Ecto neural progenitor cell (in vitro differentiated cells): ENCODE results near the gene BAHCC1.

Source experiments
- DNase-seq: peaks from one replicate; pipeline ENCODE4 v3.0.0-alpha.2; 2018; ENCODE audit warnings: low spot score

The BAHCC1 gene

GRCh38 chr17:81398176-81398831 lies 3.0 kb downstream of the BAHCC1 start:
- no peak for DNase-seq

- DNase-seq, result no peak
Observed at GRCh38 chr17:81398832-81399411, 3.7 kb downstream of the BAHCC1 start.

GRCh38 chr17:81399481-81400153 lies 4.4 kb downstream of the BAHCC1 start:
- no peak for DNase-seq

DNA sequence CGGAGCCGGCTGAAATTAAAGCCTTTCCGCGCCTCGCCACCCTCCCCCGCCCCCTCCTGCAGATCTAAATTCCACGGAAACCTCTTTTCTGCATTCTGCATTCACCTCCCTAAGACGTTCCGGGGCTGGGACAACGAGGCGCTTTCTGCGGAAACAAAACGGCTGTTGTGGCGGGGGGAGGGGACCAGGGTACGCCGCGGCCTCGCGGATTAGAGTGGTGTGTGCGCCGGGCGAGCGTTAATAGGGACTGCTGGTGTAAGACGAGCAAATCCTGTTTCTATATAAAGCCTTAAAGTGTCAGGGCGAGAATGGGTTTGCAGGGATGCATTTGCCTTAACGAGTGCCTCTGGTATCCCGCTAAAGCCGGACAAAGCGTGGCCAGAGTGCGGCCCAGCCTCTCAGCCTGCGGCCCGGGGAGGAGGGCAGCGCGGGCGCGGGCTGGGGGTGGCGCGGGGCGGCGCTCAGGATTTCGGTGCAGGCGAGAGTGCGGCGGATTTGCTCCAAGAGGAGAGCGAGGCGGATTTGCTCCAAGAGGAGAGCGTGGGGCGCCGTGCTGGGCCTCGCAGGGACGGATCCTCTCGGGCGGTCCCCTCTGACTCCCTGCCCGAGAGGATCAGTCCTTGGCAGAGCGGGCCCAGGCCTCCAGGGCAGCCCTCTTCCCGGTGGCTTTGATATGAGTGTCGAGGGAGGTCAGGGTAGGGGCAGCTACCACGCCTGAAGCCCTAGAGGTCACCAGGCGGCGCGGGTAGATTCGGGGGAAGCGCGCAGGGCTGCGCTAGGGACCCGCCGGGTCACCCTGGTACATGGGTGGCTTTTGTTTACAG lies 5.1 kb downstream of the BAHCC1 start:
- peak; percentile 89 for DNase-seq

DNA sequence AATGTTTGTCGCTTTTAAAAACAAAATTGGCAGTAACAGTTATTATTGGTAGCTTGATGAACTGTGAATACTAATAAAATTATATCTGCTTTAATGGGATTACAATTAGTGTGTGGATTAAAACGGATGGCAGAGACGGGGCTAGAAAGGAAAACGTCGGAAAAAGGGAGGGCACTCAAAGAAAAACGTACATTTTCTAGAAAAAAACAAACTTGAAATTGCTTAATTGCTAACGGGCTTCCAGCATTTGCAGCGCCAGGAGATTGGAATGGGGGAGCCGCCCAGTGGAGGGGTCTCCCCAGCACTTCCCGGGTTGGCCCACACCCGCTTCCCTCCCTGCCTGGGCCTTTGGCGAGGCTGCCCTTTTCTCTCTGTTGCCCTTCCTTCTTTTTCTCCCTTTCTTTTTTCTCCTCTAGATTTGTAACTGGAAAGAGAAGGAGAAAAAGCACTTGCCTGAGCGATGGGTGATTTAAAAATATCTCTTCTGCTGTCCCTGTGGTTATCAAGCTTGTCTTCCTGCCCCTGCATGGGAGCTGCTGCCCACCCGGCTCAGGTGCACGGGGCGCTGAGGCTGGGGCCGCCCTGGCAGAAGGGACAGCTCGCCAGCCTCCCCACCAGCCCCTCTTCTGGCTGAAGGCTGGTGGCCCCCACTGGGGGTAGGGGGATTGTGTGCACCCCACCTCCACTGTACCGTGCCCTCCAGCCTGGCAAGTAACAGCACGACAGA lies 5.9 kb downstream of the BAHCC1 start:
- no peak for DNase-seq

GRCh38 chr17:81401723-81402529 lies 6.7 kb downstream of the BAHCC1 start:
- DNase-seq, result peak; percentile 85

GRCh38 chr17:81402530-81402941 lies 7.3 kb downstream of the BAHCC1 start:
- DNase-seq, result no peak

DNA sequence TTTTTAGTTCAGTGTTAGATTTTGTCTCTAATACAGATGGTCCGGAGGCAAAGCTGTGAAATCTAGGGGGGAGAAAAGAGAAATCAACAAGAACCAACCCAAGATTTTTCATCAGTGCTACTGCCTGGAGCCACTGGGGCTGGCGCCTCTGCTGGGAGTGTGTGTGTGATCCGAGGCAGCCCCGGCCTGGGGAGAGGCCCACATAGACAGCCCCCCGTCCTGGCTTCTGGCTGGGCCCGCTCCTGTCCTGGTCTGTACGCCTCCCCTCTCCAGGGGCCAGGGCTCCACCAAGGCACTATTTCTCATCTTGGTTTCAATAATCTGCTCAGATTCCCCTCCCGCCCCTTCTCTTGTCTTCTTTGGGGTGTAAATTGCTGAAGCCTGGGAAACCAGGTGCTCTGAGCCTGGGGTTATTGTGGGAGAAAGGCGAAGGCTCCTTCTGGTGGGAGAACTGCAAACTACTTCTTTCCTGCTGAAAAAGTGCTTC lies 7.8 kb downstream of the BAHCC1 start:
- DNase-seq, result no peak

GRCh38 chr17:81403671-81404534 lies 8.6 kb downstream of the BAHCC1 start:
- DNase-seq, result no peak

DNA sequence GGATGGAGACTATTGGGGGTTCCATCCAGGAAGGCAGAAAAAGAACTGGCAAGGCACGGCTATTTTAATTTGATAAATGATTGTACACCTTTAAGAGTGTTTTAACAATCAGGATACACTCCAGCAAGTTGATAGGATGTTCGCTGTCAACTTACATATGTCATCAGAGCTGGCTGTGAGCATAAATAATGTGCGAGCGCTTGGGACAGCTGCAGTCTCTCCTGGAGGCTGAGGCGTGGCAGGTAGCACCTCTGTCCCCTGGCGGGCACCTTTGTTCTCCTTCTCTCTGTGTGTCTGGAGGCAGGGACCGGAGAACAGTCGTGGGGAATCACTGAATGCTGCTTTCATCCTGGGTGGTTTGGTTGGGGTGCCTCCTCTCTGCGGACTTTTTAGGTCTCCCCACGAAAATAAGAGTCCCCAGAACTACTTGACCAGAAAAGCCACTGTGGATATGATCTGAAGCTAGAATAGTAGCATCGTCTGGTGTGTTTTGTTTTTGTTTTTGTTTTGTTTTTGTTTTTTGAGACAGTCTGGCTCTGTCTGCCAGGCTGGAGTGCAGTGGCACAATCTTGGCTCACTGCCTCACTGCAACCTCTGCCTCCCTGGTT lies 9.4 kb downstream of the BAHCC1 start:
- no peak for DNase-seq

DNA sequence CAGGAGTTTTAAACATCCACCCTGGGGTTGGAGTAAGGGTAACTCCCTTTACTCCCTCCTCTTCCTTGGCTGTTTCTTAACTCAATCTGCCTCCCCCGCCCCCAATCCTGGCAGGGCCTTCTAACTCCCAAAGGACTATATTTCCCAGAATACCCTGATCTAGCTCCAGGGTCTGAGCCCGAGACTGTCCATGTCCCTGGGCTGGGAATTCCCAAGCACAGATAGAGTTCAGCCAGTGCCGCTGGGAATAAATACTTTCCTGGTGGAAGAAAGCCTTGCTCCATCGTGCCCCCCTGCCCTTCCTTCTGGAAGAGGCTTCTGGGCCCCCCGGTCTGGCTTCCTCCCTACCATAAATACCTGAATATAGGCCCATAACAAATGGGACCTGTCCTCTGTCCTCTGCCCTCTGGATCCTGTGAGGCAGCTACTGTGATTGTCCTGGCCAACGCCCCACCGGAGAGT lies 10.2 kb downstream of the BAHCC1 start:
- DNase-seq, result no peak

DNA sequence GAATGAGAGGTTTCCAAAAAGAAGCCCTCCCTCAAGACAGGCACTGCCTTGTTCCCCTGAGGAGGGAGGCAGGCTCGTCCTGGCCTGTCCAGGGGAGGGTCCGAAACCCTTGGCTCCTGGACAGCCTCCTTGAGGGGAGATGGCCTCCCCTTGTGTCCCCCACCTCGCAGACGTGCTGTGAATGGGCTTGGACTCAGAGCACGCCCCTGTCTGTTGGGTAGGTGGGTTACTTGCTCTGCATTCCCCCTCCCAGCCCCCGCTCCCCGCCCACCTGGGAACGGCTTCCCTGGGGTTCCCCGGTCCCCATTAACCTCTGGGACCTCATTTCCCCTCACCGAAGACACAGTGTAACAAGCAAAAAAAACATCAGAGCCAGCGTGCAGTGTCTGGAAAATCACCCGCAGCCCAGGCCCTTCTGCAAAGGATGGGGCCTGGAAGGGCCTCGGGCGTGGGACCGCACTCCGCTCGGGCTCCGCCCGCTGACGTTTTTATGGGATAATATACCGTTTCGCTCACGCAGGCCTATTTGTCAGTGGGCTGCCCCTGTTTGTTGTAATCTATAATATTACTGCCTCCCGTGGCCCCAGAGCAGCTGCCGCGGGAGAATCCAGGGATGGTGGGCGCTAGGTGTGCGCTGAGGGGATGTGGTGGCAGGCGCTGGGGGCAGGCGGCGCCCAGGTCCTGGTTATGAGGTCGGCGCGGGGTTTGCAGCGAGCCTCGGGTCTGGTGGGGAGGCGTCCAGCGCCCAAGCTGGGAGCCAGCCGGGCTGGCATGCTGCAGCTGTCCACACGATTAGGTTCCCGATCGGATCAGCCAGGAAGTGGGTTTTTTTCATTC lies 11.1 kb downstream of the BAHCC1 start:
- no peak for DNase-seq

GRCh38 chr17:81408049-81408448 lies 12.8 kb downstream of the BAHCC1 start:
- no peak for DNase-seq

- DNase-seq, result no peak
Observed at GRCh38 chr17:81409190-81409935, 14.1 kb downstream of the BAHCC1 start.

DNA sequence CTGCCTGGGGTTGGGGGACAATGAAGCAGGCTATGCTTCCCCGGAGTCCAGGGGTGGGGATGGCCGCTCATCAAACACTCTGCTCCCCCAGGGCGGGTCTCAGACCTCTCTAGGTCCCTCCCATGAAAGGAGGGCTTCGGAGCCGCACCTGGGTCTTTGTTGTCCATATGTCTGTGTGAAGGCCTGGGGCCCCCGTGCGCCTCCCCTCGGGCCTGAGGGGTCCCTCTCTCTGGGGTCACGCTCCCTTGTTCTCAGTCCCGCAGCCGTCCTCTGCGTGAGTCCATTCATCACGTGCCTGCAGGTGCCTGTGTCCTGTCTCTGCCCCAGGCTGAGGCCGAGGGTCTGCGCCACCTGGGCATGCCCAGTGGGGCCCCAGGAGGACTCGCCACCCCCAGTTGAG lies 15.6 kb downstream of the BAHCC1 start:
- DNase-seq, result no peak

DNA sequence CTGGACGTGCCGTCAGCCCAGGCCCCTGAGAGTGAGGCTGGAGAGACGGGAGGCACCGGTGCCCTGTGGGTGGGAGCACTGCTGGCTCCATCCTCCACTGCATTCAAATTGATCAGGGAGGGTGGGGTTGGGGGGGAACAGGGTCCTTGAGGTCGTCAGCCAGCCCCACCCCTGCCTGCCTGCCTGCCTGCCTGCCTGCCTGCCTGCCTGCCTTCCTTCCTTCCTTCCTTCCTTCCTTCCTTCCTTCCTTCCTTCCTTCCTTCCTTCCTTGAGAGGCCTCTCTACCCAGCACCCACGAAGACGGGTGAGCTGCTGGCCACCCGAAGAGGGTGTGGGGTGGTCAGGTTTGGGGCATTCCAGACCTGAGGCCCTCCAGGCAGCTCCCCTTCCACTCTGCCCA lies 16.0 kb downstream of the BAHCC1 start:
- no peak for DNase-seq

- DNase-seq, result no peak
Observed at GRCh38 chr17:81412490-81413093, 17.3 kb downstream of the BAHCC1 start.
